Tongue (tissue), 2 donors: ENCODE data around the gene TTF1. TPM values are rescaled to one million over a fixed set of nuclear protein-coding genes. Genes with fewer than 3 reads are reported as not detected.

ENCODE experiments used
- DNase-seq: peaks from one replicate; pipeline ENCODE4 v3.0.0-alpha.2; 2015
- total RNA-seq: library from RNA; depleted of rRNA; stranded (reverse); fragments of >200 nt; gene quantifications from one replicate; pipeline ENCODE4 v1.2.3, GENCODE V29; 2014

The TTF1 gene, protein sequence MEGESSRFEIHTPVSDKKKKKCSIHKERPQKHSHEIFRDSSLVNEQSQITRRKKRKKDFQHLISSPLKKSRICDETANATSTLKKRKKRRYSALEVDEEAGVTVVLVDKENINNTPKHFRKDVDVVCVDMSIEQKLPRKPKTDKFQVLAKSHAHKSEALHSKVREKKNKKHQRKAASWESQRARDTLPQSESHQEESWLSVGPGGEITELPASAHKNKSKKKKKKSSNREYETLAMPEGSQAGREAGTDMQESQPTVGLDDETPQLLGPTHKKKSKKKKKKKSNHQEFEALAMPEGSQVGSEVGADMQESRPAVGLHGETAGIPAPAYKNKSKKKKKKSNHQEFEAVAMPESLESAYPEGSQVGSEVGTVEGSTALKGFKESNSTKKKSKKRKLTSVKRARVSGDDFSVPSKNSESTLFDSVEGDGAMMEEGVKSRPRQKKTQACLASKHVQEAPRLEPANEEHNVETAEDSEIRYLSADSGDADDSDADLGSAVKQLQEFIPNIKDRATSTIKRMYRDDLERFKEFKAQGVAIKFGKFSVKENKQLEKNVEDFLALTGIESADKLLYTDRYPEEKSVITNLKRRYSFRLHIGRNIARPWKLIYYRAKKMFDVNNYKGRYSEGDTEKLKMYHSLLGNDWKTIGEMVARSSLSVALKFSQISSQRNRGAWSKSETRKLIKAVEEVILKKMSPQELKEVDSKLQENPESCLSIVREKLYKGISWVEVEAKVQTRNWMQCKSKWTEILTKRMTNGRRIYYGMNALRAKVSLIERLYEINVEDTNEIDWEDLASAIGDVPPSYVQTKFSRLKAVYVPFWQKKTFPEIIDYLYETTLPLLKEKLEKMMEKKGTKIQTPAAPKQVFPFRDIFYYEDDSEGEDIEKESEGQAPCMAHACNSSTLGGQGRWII
- total RNA-seq, result 9.9 TPM

DNA sequence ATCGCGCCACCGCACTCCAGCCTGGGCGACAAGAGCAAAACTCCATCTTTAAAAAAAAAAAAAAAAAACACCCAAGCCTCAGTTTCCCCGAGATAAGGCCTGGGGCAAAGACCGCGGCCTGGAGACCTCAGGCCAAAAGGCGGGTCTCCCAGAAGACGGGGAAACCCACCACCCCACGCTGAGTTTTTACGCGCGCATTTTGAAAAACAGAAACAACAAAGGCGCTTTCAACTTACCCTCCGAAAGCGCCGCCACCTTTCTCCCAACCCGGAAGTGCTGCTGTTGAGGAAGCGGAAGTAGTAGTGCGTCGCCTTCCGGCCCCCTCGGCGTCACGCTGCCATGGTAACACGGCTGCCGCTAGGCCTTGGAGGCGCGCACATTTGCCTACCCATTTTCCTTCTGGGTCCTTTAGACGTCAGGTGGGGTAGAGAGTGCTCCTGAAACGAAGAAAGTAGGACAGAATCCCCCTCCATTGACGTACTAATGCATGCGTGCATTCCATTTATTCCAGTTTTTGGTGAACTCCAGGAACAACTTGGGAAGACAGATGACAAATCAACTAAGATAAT, at the start of gene TTF1:
TTF1 (minus strand) TSS at position 287 of the 569 bp plus-strand sequence. CDS start 4,019 bp downstream, outside the sequence.
- DNase-seq, result peak; percentile 95

DNA sequence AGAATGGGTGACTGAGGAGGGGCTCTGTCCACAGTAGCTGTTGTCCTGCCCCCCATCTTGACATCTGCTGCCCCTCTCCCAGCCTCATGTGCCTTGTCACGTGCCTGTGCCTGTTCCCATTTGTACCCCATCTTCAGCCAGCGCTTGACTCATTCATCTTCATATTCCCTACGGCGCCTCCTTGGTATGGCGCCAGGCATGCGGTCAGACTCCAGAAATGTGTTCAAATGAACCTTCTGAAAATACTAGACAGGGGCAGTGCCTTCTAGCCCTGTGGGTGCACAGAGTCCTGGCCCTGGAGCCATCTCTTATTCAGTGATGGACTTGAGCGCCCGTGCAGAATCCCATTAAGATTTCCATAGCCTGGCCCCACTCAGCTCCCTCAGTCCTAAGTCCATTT, 49.6 kb upstream of the TTF1 start:
- no peak for DNase-seq

DNA sequence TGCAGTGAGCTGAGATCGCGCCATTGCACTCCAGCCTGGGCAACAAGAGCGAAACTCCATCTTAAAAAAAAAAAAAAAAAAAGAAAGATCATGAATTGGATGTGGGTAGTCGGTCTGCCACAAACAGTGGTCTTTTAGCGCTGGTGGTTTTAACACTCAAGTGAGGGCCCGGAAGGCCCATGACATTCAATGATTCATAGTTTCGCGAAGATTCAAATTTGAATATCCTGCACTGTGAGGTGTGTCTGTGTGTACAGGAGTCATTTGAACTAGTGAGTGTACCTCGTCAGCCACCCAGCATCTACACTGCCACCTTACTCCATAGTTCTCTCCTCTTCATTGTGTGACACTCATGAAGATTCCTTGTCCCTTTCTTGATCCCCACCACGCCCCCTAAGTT, 44.6 kb upstream of the TTF1 start:
- no peak for DNase-seq

DNA sequence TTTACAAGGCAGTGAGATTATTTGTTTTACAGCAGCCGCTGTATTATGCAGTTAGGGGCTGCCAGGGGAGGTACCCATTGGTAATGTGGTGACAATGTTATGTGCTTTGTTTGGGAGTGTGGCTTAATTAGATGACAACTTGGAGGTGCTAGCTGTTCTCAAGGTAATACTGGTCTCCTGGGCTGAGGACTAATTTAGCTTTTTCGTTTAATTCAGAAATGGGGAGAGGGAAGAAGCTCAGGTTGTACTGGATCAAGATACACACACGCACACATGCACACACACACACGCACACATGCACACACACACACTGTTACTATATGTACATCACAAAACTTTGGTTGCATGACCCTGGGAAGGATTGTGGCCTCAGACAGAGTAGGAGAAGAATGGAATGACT, 41.3 kb upstream of the TTF1 start:
- no peak for DNase-seq

DNA sequence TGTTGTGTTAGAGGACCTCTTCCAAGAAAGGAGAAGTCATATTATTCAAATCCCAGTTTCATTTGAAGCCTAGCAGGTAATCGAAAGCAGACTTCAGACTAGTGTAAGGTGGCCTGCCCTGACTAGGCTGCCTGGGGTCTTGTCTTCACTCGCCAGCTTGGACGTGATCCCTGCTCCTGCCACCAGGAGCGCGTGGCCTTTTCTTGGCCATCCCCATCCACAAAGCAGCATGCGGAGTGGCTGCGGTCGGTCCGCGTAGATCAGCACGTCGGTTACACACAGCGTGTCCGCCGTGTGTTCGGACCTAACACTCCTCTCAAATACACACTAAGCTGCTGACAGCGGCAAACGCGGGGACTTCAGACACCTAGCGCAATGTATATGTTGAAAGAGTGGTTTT, 40.7 kb upstream of the TTF1 start:
- DNase-seq, result no peak

DNA sequence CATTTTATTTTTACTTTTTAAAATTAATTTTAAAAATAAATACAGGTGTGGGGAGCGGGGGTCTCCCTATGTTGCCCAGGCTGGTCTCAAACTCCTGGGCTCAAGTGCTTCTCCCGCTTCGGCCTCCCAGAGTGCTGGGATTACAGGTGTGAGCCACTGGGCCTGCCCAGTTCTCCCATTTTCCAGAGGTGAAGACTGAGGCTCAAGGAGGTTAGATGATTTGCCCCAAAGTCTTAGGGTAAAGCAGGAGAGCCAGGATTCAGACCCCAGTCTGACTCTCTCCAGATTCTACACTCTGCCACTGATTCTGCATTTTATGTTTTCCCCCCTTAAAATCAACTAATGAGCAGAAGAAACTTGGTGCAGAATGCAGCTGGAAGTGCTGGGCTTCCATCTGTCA, 40.2 kb upstream of the TTF1 start:
- no peak for DNase-seq

DNA sequence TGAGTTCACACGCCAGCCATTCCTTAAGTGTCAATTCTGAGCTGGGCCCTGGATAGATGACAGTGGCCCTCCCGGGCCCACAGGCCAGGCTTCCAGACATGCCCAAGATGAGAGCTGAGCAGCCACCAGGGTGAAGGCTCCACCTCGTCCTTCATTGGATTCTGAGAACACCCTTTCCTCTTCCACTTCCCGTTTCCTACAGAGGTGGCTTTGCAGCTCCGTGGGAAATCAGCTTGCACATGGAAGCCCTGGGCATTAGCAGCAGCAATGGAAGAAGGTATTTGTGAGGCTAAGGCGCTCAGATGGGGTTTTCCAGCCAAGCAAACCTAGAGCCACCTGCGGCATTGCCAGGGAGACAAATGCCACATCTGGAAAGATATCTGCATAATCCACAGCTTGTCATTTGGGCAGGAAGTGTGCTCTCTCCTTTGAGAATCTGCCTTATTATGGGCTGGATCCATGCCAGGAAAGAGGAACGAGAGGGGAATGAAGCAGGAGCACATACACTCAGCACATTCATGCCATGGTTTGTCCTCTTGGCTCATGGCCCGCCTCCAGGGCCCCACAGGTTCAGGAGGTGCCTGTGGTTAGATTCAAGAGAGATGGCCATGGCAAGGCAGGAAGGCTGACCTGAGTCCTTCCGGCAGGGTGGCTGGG, 37.4 kb upstream of the TTF1 start:
- no peak for DNase-seq

DNA sequence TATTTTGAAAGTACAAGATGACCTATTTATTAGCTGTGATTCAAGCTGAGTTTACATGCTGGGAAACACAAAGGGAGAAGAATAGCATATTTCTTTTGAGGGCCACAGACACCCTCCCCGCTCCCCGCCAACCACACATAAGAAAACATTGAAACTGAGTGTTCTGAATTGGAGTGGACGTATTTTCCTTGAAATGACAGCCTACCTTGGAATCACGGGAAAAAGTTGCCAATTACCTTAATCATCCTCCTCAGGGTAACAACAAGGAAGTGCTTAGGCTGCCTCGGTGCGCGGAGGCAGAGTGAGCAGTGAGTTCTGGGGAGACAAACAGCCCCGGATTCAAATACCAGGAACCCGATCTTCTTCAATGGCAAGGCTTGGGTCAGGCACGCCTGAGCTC, 34.8 kb upstream of the TTF1 start:
- no peak for DNase-seq

DNA sequence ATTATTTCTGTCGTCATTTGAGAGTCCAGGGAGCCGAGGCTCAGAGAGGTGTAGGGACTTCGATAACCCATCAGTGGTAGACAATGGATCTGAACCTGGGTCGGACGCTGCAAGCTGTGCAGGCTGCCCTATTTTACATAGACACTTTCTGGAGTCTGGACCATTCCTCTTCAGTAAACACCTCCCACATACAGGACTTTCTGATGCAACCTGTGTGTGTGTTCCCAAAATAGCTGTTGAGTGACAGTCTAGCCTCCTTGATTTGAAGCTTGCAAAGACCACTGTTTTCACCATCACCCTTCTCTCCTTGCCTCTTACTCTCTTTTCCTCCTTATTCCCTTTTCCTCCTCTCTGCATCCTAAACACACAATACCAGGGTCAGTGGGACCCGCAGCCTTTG, 34.1 kb upstream of the TTF1 start:
- no peak for DNase-seq

DNA sequence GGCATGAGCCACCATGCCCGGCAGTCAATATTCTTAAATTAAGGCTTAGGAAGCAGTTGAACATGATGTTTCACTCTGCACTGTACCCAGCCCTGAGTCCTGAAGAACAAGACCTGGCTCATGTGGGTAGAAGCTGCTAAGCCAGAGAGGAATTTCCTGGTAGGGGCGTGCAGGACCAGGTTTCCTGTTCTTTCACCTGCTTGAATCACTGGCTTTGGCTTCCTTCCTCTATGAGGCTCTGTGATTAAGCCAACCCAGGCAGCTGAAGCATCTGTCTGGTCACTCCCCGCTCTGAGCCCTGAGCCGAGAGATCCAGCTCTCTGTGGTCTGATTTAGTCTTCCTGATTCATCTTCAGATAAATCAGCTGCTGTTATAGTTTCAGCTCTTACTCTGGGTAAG, 32.5 kb upstream of the TTF1 start:
- DNase-seq, result no peak

DNA sequence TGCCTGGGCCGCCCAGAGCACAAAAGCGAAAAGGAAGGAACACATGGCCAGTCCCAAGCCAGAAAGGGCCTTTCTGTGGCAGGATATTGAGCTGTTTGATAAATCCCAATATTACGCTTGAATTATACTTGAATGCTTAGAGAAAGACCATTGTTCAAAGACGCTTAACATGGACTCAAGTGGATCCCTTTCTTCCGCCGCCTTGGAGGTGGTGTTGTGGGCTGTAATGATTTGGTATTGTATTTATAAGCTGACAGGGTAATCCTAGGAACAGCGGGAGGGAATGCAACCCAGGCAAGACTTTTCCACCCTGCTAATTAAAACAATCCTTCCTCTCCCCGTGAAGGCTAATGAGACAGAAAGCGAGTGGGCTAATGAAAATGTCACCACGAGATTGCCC, 28.2 kb upstream of the TTF1 start:
- no peak for DNase-seq

DNA sequence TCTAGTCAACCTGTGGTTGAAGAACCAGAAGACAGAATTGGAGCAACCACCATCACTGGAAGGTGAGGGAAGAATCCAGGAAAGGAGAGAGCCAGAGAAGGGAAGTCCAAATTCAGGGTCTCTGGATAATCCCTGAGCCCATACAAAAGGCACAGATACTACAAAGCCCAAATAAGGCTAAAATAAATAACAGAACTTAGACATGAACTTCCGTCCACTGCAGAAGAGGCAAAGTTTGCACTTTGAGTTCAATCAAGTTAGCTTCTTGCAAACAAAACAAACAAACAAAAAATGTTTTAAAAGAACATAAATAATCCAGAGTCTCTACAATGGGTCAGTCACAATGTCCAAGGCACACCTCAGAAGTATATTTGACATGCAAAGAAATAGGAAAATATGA, 24.4 kb upstream of the TTF1 start:
- no peak for DNase-seq

DNA sequence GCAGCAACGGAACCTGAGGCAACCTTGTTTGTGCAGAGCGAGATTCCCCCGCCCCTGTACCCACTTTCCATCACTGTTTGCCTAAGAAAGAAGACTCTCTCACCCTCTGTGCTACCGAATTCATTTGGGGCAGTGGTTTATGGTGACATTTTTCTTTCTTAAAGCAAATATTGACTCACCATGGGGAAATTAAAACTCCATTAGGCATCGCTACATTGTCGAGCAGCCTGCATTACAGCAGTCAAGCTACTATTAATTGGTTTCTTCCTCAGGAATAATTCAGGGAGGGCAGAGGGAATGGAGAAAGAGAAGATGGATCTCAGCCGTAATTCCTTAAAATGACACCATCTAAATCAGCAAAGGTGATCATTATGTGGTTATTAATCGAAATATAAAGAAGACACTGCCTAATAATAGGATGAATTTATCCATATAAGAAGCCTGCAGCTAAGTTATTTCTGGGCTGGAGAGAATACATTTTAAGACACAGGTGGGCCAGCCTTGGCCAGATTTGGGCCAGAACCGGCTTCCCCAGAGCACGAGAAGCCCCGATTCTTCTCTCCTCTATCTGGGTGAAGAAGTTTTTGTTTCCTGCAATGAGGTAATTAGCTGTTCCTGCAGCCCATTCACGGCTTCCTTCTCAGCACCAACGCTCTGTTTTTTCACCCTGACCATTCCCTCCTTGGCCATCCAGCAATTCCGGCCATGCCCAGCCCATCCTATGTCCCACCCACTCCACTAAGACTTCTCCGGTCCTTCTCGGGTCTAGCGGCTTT, 20.2 kb upstream of the TTF1 start:
- DNase-seq, result no peak

DNA sequence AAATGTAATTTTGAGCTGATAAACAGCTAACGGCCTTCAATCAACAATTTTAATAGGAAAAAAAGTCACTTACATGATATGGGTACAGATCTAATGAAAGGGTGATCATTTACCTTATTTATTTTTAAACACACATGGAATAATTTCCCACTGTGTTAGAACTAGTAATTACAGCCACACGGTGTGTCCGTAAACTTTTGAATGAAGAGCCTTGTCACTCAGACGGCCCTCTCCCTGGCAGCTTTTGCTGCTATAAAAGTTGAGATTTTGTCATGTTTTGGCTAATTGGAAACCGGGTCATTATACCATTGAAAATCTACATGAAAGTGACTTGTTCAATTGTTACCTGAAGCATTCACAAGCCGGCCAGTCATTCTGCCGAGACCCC, 19.0 kb upstream of the TTF1 start:
- DNase-seq, result no peak

DNA sequence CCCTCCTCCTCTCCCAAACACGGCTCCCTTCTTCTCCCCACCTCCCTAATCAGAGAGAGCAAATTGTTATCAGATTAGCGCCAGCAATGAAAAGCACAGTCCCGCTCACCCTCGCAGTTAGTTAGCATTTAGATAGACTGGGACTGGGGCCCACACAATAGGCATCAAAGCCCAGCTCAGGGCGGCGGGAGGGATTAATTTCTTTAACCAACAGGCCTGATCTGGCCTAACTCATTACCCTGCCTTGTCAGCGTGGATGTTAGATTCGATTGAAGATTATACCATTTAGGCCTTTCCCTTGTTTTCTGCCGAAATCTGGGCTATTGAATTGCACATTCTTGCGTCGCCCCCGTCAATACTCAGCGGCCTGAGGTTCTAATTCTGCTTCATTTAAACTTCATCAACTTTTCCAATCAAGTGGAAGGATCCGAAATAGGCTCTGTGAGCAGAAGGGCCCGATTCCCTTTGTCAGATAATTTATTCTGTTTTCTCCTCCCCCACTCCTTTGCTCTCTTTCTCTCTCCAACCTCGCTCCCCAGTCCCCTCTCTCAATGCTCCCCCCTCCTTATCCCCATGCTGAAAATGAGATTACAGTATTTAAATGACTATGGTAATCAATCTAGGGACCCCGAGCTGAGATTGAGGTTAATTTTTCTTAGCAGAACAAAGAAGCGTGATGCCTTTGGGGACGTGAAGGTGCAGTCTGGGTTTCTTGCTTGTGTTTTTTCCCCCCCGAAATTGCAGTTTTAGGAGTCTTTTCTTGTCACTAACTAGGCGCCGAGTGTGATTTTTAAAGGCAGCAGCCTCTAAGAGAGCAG, 18.4 kb upstream of the TTF1 start:
- DNase-seq, result no peak

DNA sequence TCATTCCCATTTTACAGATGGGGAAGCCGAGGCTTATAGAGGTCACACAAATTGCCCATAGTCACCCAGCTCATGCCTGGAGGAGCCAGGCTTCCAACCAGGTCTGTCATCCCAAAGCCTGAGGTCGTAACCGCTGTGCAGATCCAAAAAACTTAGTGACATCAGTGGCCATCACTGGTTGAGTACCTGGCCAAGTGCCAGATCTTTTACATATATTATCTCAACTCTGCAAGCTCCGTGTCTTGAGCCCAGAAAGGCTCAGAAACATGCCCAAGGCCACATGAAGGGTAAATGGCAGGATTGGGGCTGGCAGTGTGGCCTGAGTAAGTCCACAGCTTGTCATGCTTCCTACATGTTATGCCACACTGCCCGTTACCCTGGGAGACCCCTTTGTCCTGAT, 16.9 kb upstream of the TTF1 start:
- no peak for DNase-seq

DNA sequence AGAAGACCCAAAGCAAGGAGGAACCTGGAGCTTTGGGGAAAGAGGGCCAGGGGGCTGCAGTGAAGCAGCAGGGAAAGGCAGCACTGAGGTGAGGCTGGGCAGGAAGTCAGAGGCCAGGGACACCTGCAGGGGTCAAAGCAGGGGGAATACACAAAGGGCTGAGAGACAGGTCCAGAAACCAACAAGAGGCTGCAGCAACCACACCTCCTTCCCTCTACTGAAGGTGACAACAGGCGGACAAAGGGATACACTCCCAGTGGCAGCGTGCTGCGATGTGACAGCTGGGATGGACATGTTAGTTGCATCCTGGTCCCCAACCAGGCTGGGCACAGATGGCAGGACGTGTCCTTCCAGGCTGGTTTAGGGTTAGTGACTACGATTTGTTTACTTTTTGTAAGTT, 15.9 kb upstream of the TTF1 start:
- DNase-seq, result no peak

DNA sequence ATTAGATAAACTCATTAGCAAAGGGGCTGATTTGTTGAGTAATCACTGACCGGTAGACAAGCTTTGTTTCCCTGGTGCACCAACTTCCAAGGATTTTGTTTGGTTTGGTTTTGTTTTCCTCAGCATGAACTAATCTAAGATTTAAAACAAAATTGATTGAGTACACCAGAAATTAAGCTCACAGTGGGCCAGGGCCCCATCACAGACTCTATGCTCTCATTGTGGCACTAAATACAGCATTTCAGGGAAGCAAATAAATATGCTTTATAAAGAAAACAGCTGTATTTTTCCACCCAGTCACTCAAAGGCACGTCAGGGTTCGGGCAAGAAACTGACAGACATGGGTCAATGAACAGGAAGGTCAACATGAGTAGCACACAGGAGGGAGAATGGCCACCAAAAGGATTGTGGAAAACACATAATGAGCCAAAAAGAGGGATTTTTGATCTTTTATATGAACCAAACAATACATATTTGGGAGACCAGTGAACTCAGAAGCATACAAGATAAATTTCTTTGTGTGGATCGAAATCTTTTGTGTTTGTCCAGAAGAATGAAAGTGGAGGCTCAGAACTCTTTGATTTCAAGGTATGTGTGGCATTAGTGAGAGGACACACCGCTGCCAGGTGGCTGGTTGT, 12.2 kb upstream of the TTF1 start:
- no peak for DNase-seq

DNA sequence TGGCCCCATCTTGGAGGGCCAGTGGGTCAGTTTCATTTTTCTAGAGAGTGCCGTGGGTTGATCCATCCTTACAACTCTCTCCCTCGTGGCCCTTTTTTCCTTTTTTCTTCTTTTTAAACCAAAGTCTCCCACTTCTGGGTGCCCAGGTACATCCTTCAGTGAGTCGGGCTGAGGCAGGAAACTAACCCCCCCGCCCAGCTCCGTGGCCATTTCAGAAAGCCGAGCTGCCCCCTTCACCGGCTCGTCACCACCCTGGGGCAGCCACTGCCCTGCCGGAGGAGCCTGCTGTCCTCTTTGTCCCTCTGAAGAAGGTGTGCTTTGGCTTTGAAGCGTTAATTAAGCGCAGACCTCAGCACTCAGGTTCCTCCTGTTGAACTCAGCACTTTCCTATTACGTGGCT, 8.5 kb upstream of the TTF1 start:
- DNase-seq, result no peak

DNA sequence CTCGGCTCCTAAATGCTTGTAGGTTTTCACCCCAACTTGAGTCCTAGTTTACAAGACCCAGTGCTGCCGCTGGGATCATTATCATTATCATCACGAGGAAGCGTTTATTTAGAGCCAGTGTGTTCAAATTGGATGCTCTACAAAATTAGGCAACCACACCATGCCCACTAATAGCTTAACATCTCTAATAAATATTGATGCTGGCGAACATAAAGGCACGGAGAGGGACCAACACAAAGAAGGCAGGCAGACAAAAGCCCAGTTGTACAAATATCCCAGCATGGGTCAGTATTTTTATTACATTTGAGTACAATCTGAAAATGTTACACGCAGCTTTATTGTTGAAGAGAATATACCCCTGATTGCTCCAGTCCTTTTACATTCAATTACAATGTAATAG, 8.1 kb upstream of the TTF1 start:
- no peak for DNase-seq

DNA sequence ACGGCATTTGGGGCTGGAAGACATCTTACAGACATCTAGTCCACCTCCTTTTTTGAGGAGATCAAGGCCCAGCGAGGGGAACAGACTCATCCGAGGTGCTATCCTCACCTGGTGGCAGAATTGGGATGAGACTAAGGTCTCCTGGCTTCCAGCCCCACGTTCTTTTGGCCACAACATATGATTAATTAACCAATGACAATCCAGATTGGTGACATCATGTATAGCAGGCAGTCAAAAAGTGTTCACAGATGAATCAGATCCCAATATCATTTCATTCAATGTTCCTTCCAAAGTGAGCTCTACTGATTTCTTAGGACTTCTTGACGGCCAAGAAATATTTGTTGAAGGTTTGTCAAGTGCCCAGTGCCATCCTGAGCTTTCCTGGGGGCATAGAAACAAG, 7.3 kb upstream of the TTF1 start:
- no peak for DNase-seq
